ENCODE data around the gene SH3PXD2B. TPM values are rescaled to one million over a fixed set of nuclear protein-coding genes. Genes with fewer than 3 reads are reported as not detected.
A peak's percentile ranks its signal among the peaks of the same experiment; 100 is the strongest.

Gene SH3PXD2B
- total RNA-seq, result 57.4 and 62.4 TPM in 2 replicates

DNA sequence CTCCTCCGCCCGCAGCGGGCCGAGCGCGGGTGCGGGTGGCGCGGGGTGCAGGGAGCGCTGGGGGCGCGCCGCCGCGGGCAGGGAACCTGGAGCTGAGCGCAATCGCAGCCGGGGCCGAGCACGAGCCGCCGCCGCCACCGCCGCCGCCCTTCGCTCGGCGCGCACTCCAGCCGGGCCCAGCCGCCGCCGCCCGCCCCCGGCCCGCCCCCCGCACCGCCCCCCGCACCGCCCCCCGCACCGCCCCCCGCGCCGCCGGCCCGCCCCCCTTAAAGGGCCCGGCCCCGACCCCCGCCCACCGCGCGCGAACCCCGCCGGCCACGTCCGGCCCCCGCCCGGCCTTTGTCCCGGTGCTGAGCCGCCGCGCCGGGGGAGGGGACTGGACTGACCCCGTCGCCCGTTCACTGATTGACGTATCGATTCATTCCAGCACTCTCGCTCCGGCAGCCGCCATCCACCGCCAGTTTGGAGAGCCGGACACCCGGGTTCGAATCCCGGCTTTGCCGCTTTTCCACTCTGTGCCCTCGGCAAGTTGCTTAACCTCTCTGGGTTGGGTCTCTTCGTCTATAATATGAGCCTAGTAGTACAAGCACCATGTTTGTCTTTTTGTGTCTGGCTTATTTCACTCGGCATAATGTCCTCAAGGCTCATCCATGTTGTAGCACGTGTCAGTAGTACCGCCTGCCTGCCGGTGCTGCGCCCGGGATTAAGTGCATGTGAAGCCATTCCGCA, at the start of gene SH3PXD2B:
Gene SH3PXD2B, minus strand, starts transcription at position 168 of the 729 bp plus-strand sequence. CDS start 173 bp downstream, outside the sequence.
- Histone ChIP-seq H3K27me3 (ENCODE audit: control insufficient read depth, insufficient read depth, low read length) (no peaks in the 10 kb centered on the region), H3K36me3 (ENCODE audit: control insufficient read depth, insufficient read depth, low read length) (no peaks in the 10 kb centered on the region), H3K4me3 (ENCODE audit: low read depth, low read length) (peak within 1 kb of the TSS; percentile 70)
- TF ChIP-seq, protein P1, sequence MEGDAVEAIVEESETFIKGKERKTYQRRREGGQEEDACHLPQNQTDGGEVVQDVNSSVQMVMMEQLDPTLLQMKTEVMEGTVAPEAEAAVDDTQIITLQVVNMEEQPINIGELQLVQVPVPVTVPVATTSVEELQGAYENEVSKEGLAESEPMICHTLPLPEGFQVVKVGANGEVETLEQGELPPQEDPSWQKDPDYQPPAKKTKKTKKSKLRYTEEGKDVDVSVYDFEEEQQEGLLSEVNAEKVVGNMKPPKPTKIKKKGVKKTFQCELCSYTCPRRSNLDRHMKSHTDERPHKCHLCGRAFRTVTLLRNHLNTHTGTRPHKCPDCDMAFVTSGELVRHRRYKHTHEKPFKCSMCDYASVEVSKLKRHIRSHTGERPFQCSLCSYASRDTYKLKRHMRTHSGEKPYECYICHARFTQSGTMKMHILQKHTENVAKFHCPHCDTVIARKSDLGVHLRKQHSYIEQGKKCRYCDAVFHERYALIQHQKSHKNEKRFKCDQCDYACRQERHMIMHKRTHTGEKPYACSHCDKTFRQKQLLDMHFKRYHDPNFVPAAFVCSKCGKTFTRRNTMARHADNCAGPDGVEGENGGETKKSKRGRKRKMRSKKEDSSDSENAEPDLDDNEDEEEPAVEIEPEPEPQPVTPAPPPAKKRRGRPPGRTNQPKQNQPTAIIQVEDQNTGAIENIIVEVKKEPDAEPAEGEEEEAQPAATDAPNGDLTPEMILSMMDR (IDR thresholded peaks at IDR 0.05; ENCODE audit: insufficient read depth, low read length, poor library complexity, severe bottlenecking), result no peak
- no peak for DNase-seq (ENCODE audit: low read depth)

DNA sequence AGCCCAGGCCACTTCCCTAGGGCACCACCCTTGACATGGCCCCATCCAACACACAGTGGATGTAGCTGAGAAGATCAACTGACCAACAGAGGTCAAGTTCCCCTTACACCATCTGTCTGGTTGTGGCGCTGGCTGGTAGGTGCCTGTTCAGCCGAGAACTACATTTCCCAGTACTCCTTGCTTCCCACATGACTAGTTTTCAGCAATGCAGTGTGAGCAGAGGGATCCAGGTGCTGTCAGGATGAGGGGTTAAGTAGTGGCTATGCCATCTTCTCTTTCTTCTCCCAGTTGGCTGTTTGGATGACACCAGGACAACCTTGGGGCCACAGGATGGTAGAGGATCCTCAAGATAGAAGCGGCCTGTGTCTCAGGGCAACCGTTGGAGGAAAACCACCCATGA, 48.6 kb upstream of the SH3PXD2B start:
- Histone ChIP-seq H3K4me3 (ENCODE audit: low read depth, low read length) (no peak overlapping the region), H3K27me3 (ENCODE audit: control insufficient read depth, insufficient read depth, low read length) (peaks cover 22% of the 10 kb centered on the region), H3K36me3 (ENCODE audit: control insufficient read depth, insufficient read depth, low read length) (no peaks in the 10 kb centered on the region)
- no peak for DNase-seq (ENCODE audit: low read depth)
- TF ChIP-seq, protein P1 (IDR thresholded peaks at IDR 0.05; ENCODE audit: insufficient read depth, low read length, poor library complexity, severe bottlenecking), result no peak

DNA sequence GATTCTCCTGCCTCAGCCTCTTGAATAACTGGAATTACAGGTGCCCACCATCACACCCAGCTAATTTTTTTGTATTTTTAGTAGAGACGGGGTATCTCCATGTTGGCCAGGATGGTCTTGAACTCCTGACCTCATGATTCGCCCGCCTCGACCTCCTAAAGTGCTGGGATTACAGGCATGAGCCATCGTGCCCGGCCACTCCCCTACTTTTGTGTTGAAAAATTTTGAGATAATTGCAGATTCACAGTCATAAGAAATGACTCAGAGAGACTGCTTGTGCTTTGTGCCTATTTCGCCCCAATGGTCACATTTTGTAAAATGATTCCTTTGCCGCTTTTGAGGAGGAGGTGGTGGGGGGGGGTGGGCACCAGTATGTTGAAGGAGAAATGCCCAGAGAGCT, 48.1 kb upstream of the SH3PXD2B start:
- TF ChIP-seq, protein P1 (IDR thresholded peaks at IDR 0.05; ENCODE audit: insufficient read depth, low read length, poor library complexity, severe bottlenecking), result no peak
- peaks cover 25% of the 10 kb centered on the region for H3K27me3 ChIP-seq (ENCODE audit: control insufficient read depth, insufficient read depth, low read length)
- H3K36me3 ChIP-seq (ENCODE audit: control insufficient read depth, insufficient read depth, low read length), result no peaks in the 10 kb centered on the region
- no peak overlapping the region for H3K4me3 ChIP-seq (ENCODE audit: low read depth, low read length)
- DNase-seq (ENCODE audit: low read depth), result no peak

DNA sequence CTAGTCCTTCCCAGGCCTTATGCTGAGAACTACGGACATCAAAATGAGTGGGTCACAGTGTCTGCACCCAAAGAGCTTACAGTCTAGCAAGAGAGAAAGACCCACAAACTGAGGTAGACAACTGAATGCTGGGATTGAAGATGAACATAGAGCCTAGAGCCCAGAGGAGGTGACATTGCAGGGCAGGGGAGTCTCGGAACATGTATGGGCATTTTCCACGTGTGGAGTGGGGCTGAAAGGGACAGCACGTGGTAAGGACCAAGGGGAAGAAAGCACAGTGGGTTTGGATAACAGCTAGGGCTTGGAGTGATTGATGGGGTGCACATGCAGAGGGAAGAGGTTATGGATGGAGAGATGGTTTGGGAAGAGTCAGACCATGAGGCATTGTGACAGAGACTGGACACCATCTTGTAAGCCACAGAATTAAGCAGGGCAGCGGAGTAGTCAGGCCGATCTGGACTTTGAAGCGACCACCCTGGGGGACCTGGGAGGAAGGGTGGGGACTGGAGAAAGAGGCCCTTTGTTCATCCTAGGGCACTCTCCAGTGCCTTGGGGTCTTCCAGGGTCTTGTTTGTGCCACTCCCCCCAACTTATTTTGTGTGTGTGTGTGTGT, 47.5 kb upstream of the SH3PXD2B start:
- no peak overlapping the region for H3K4me3 ChIP-seq (ENCODE audit: low read depth, low read length)
- H3K27me3 ChIP-seq (ENCODE audit: control insufficient read depth, insufficient read depth, low read length), result peaks cover 23% of the 10 kb centered on the region
- DNase-seq (ENCODE audit: low read depth), result no peak
- no peaks in the 10 kb centered on the region for H3K36me3 ChIP-seq (ENCODE audit: control insufficient read depth, insufficient read depth, low read length)
- TF ChIP-seq, protein P1 (IDR thresholded peaks at IDR 0.05; ENCODE audit: insufficient read depth, low read length, poor library complexity, severe bottlenecking), result no peak

DNA sequence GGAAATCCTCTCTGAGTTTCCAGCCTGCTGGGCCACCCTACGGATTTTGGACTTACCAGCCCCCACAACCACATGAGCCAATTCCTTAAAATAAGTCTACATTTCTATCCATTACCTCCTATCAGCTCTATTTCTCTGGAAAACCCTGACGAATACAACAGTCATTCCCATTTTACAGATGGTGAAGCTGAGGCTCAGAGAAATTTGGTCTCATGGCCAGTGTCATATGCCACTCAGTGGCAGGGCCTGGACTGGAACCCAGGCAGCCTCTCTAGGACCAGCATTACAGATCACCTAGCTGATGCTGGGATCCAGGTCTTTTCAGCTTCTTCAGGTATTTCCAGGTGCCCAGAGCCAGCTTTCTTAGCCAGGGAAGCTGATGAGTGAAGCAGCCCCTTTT, 45.0 kb upstream of the SH3PXD2B start:
- Histone ChIP-seq H3K36me3 (ENCODE audit: control insufficient read depth, insufficient read depth, low read length) (no peaks in the 10 kb centered on the region), H3K4me3 (ENCODE audit: low read depth, low read length) (no peak overlapping the region), H3K27me3 (ENCODE audit: control insufficient read depth, insufficient read depth, low read length) (peaks cover 14% of the 10 kb centered on the region)
- DNase-seq (ENCODE audit: low read depth), result no peak
- TF ChIP-seq, protein P1 (IDR thresholded peaks at IDR 0.05; ENCODE audit: insufficient read depth, low read length, poor library complexity, severe bottlenecking), result no peak

Measured in kidney epithelial cell (primary cell).